NT2/D1 (cell line): ENCODE data around the gene METTL14.

Experiments
- DNase-seq: peaks from one replicate; pipeline ENCODE4 v3.0.0-alpha.2; 2011; ENCODE audit warnings: low read depth, low spot score
- H3K27me3 ChIP-seq: 2 replicates; pipeline ENCODE4 v1.6.0; 2011; ENCODE audit warnings: mild to moderate bottlenecking; ENCODE audit not compliant: insufficient read length, insufficient read depth
- H3K36me3 ChIP-seq: 2 replicates; pipeline ENCODE4 v1.6.1; 2011; ENCODE audit warnings: mild to moderate bottlenecking, low read length, mixed read lengths; ENCODE audit not compliant: insufficient read depth, insufficient read length
- H3K4me1 ChIP-seq: 2 replicates; pipeline ENCODE4 v1.5.1; 2011; ENCODE audit not compliant: insufficient read depth, insufficient read length
- H3K4me3 ChIP-seq: 2 replicates; pipeline ENCODE4 v1.5.1; 2011; ENCODE audit warnings: low read depth; ENCODE audit not compliant: insufficient read length
- H3K9ac ChIP-seq: 2 replicates; pipeline ENCODE4 v1.6.0; 2011; ENCODE audit warnings: low read depth; ENCODE audit not compliant: insufficient read length
- H3K9me3 ChIP-seq: 2 replicates; pipeline ENCODE4 v1.5.1; 2011; ENCODE audit warnings: mild to moderate bottlenecking, low read length; ENCODE audit not compliant: insufficient read depth
- SUZ12 ChIP-seq: IDR thresholded peaks from 2 replicates; pipeline ENCODE4 v1.6.1; 2011; ENCODE audit not compliant: insufficient read length, insufficient read depth; ENCODE audit errors: extremely low read depth
- YY1 ChIP-seq: IDR thresholded peaks from 2 replicates; pipeline ENCODE4 v1.6.1; 2011; ENCODE audit not compliant: insufficient read length, insufficient read depth
- ZNF274 ChIP-seq: IDR thresholded peaks from 2 replicates; pipeline ENCODE4 v1.6.1; 2011; ENCODE audit warnings: mild to moderate bottlenecking, low read depth, low read length

Gene METTL14

GRCh38 chr4:118721752-118722151 is 36.6 kb downstream of the METTL14 start:
- no peaks in the 10 kb centered on the region for H3K27me3 ChIP-seq
- TF ChIP-seq ZNF274, result no peak
- no peak for TF ChIP-seq YY1
- no peak for TF ChIP-seq SUZ12
- no peaks in the 10 kb centered on the region for H3K4me1 ChIP-seq
- peaks cover 38% of the 10 kb centered on the region for H3K36me3 ChIP-seq
- no peak for DNase-seq
- H3K9ac ChIP-seq, result no peak overlapping the region
- H3K9me3 ChIP-seq, result no peaks in the 10 kb centered on the region
- H3K4me3 ChIP-seq, result no peak overlapping the region

GRCh38 chr4:118723369-118723768 is 38.2 kb downstream of the METTL14 start:
- Histone ChIP-seq H3K4me3 (no peak overlapping the region), H3K9me3 (no peaks in the 10 kb centered on the region), H3K36me3 (peaks cover 51% of the 10 kb centered on the region), H3K27me3 (no peaks in the 10 kb centered on the region), H3K9ac (no peak overlapping the region), H3K4me1 (no peaks in the 10 kb centered on the region)
- TF ChIP-seq SUZ12 (no peak), ZNF274 (no peak), YY1 (no peak)
- DNase-seq, result no peak

GRCh38 chr4:118727360-118727759 is 42.2 kb downstream of the METTL14 start:
- H3K36me3 ChIP-seq, result peaks cover 71% of the 10 kb centered on the region

GRCh38 chr4:118729287-118730286 is 44.4 kb downstream of the METTL14 start:
- Histone ChIP-seq H3K9ac (no peak overlapping the region), H3K9me3 (no peaks in the 10 kb centered on the region), H3K4me3 (no peak overlapping the region), H3K27me3 (no peaks in the 10 kb centered on the region), H3K36me3 (peaks cover 69% of the 10 kb centered on the region), H3K4me1 (no peaks in the 10 kb centered on the region)
- no peak for DNase-seq
- TF ChIP-seq SUZ12, result no peak
- TF ChIP-seq ZNF274, result no peak
- no peak for TF ChIP-seq YY1

More at GRCh38 chr4:118727360-118727759, 42.2 kb downstream of the METTL14 start:
- no peak overlapping the region for H3K9ac ChIP-seq
- DNase-seq, result no peak
- H3K4me3 ChIP-seq, result no peak overlapping the region
- H3K4me1 ChIP-seq, result no peaks in the 10 kb centered on the region
- no peak for TF ChIP-seq SUZ12
- no peak for TF ChIP-seq ZNF274
- no peak for TF ChIP-seq YY1
- no peaks in the 10 kb centered on the region for H3K9me3 ChIP-seq
- no peaks in the 10 kb centered on the region for H3K27me3 ChIP-seq

GRCh38 chr4:118730683-118731082 is 45.5 kb downstream of the METTL14 start:
- peaks cover 68% of the 10 kb centered on the region for H3K36me3 ChIP-seq
- H3K27me3 ChIP-seq, result no peaks in the 10 kb centered on the region
- TF ChIP-seq SUZ12, result no peak
- no peak for TF ChIP-seq YY1
- no peak for TF ChIP-seq ZNF274
- H3K9me3 ChIP-seq, result no peaks in the 10 kb centered on the region
- no peaks in the 10 kb centered on the region for H3K4me1 ChIP-seq
- H3K4me3 ChIP-seq, result no peak overlapping the region
- no peak for DNase-seq
- no peak overlapping the region for H3K9ac ChIP-seq

- H3K27me3 ChIP-seq, result no peaks in the 10 kb centered on the region
- peaks cover 66% of the 10 kb centered on the region for H3K36me3 ChIP-seq
- DNase-seq, result no peak
- H3K9me3 ChIP-seq, result no peaks in the 10 kb centered on the region
- no peak overlapping the region for H3K9ac ChIP-seq
- no peaks in the 10 kb centered on the region for H3K4me1 ChIP-seq
- TF ChIP-seq YY1, result no peak
- TF ChIP-seq ZNF274, result no peak
- TF ChIP-seq SUZ12, result no peak
- no peak overlapping the region for H3K4me3 ChIP-seq
Measured at GRCh38 chr4:118732591-118733330, 47.6 kb downstream of the METTL14 start.

- Histone ChIP-seq H3K9me3 (no peaks in the 10 kb centered on the region), H3K4me1 (no peaks in the 10 kb centered on the region), H3K4me3 (no peak overlapping the region), H3K27me3 (no peaks in the 10 kb centered on the region), H3K9ac (no peak overlapping the region), H3K36me3 (peaks cover 69% of the 10 kb centered on the region)
- no peak for TF ChIP-seq SUZ12
- no peak for TF ChIP-seq ZNF274
- no peak for TF ChIP-seq YY1
- DNase-seq, result no peak
Measured at GRCh38 chr4:118734491-118735205, 49.5 kb downstream of the METTL14 start.
